ENCODE results near the gene GABRR3.

The GABRR3 gene

GRCh38 chr3:97942801-97943546 lies 92.1 kb downstream of the GABRR3 start:
- no peak for TF ChIP-seq POLR2A (IDR thresholded peaks at IDR 0.05; ENCODE audit: low read depth, low read length)
- FAIRE-seq (no peak), DNase-seq (ENCODE audit: insufficient read length, low spot score) (no peak)

- FAIRE-seq (no peak), DNase-seq (ENCODE audit: insufficient read length, low spot score) (no peak)
- no peak for TF ChIP-seq POLR2A (IDR thresholded peaks at IDR 0.05; ENCODE audit: low read depth, low read length)
Measured at GRCh38 chr3:97940034-97940433, 95.1 kb downstream of the GABRR3 start.

GRCh38 chr3:97939401-97939800 lies 95.7 kb downstream of the GABRR3 start:
- no peak for TF ChIP-seq POLR2A (IDR thresholded peaks at IDR 0.05; ENCODE audit: low read depth, low read length)
- DNase-seq (ENCODE audit: insufficient read length, low spot score) = no peak
- no peak for FAIRE-seq

- FAIRE-seq (no peak), DNase-seq (ENCODE audit: insufficient read length, low spot score) (no peak)
- TF ChIP-seq POLR2A (IDR thresholded peaks at IDR 0.05; ENCODE audit: low read depth, low read length) = no peak
Measured at GRCh38 chr3:97938444-97938843, 96.7 kb downstream of the GABRR3 start.

- DNase-seq (ENCODE audit: insufficient read length, low spot score) = no peak
- TF ChIP-seq POLR2A (IDR thresholded peaks at IDR 0.05; ENCODE audit: low read depth, low read length) = no peak
- FAIRE-seq = no peak
Measured at GRCh38 chr3:97937205-97937604, 97.9 kb downstream of the GABRR3 start.

GRCh38 chr3:97935842-97936241 lies 99.3 kb downstream of the GABRR3 start:
- DNase-seq (ENCODE audit: insufficient read length, low spot score) = no peak
- no peak for FAIRE-seq
- no peak for TF ChIP-seq POLR2A (IDR thresholded peaks at IDR 0.05; ENCODE audit: low read depth, low read length)
